NCI-H1417 treated with DMSO at 0.1 percent for 48 hours (cell line): ENCODE results near the gene SGIP1.
"Not testable (repeated sequence)": the region's sequence is repeated elsewhere in the genome, so short reads cannot be mapped to it uniquely, and the experiment has no call there.

Experiments used
- DNase-seq: peaks from one replicate; lab custom pipeline; 2025; lab: John Stamatoyannopoulos, UW

The SGIP1 gene

DNA sequence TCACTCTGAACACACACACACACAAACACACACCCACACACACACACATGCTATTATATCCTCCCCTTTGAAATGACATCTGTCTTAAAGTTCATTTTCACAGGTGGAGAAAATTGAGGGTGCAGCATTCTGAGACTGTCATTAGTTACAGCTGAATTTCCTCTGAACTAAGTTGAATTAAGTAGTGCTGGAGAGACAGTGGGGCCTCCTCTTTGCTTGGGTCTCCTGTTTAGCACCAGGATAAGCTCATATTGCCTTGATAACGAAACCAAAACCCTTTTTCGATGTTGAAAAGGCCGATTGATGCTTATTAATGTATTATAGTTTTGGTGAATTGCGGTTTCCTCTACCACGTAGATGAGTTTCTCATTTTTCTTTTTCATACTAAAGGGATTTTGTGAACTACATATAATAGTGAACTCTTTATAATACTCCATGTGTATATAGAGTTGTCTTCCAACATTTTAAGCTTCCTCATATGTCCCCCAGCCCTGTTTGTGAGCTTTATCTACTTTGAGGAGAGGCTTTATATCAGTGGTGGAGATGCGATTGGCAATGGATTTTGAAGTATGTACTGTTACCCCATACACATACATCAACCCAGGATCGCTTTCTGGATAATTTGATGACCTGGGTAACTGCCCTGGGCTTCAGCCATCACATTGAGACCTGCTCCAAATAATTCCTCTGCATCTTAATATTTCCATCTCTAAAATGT is 235.7 kb downstream of the SGIP1 start:
- DNase-seq: no peak

DNA sequence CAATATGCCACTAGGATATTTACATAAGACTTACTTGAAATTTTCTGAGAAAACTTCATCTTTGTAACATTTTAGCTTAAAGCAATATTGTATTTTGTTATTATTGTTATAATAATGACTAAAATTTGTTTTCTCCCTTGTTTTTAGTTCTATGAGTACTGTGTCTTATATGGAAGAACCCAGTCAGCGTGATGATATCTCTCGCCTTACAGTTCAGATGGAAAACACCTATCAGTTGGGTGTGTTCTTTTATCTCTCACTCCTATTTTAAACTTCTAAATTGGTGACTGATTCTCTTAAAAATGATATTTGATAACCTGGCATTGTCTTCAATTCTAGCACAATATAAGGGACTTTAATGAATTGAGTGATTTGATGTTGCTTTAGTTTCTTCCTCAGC is 236.3 kb downstream of the SGIP1 start:
- DNase-seq: no peak

DNA sequence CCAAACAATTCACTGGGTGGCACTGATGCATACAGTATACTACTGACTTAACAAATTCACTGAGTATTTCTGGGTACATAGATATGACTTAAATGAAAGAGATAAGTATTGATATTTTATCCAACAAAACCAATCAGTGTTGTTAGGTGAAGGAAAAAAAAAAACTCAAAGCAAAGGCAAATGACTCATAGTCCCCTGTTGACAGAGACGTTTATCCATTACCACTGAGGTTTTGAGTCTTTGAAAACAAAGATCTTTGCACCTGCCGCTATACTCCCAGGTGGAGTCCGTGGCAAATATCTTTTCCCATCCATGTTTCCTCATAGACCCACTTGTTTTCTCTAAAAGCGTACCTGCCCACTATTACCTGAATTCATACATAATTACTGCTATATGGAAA is 236.7 kb downstream of the SGIP1 start:
- DNase-seq: no peak

DNA sequence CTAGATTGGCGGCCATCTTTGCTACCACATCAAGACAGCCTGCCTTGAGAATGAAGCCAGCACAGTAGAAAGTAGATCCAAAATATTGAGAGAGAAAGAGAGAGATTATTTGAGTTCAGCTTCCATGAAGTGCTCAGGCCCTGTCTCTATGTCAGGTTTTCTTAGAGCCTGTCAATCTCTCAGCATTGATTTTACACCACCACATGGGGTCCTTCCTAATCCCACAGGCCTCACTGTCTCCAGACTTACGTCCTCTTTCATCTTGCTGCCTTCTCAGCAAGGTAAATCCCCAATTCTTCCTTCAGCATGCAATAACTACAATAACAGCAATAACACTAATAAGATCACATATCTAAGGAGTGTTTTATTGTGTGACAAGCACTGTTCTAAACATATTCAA is 239.3 kb downstream of the SGIP1 start:
- no peak for DNase-seq

DNA sequence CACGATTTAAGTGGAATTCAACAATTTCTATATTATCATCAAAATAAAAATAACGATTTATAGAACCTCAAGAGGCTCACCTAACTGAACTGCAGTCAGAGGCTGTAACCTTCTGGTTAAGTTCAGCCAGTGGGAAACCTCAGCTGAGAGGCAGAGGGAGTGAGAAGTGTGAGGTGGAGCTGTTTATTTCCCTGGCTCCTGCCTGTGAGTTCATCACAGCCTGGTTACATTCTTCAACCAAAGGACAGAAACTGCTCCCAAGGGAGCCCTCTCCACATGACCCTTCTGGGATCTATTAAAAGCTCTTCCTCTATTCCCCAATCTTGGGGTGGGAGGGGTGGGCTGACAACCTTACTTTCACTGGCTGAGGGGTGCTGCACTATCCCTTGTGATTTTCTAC is 240.5 kb downstream of the SGIP1 start:
- DNase-seq: no peak

DNA sequence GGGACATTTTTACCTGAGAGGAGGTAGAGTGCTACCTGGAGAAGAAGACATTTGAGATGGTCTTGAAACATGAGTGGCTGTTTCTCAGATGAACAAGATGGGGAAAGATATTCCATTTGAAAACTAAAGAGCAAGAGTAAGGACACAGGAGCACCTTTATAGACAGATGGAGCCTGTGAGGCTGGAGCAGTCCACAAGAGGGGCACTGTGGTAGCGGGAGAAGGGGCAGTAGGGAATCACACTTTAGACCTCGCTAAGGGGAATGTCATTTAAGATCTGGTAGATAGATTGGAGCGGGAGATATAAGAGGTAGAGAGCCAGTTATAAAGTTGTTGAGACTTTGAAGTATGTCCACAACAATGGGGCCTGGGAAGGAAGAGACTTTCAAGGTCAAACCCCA is 241.7 kb downstream of the SGIP1 start:
- DNase-seq: no peak

DNA sequence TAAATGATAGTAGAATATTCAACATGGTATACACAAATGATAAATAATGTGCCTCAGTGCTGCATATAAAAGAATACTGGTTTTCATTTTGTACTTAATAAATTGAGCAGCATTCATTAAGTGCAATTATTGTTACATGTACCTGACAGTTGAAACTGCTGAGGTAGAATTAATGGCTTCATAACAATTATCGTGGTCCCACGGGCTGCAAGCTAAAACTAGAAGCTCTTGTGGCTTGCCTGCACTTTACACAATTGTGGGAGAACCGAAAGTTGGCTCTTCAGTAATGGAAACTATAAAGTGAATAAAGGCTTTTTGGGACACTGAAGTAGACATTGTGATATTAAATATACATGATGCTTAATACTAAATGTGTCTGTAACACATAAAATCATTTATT is 243.9 kb downstream of the SGIP1 start:
- DNase-seq: peak; percentile 95

DNA sequence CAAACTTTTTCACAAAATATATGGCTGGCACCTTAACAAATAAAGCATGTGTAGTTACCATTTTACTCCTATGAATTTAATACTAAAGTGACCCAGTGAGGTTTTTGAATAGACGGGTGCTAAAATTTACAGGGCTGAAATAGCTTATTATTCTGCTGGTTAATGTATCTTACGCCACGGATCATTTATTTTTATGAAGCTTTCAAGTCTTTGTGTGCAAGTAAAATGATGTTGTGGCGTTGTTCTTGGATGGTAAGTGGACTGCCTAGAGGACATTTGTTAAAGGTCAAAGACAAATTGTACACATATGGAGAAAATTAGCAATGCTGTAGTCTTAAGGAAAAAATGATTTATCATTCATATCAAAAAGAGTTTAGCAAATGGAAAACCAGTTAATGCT is 244.3 kb downstream of the SGIP1 start:
- peak; percentile 95 for DNase-seq

DNA sequence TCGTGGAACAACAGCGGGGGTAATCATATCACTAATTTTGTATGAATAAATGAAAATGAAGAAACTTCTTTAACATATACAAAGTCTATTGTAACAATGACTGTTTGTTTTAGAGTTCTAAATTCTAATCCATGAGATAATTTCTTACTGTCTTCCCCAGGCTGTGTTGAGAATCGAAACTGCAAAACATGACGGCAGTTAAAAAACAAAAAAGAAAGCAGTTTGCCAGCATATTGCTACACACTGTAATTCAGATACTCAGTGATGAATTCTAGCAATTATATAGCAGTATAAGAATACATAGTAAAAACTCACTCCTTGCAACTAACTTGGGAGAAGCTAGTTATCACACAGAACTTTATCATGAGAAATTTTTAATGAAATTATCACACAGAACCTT is 245.0 kb downstream of the SGIP1 start:
- DNase-seq: no peak

DNA sequence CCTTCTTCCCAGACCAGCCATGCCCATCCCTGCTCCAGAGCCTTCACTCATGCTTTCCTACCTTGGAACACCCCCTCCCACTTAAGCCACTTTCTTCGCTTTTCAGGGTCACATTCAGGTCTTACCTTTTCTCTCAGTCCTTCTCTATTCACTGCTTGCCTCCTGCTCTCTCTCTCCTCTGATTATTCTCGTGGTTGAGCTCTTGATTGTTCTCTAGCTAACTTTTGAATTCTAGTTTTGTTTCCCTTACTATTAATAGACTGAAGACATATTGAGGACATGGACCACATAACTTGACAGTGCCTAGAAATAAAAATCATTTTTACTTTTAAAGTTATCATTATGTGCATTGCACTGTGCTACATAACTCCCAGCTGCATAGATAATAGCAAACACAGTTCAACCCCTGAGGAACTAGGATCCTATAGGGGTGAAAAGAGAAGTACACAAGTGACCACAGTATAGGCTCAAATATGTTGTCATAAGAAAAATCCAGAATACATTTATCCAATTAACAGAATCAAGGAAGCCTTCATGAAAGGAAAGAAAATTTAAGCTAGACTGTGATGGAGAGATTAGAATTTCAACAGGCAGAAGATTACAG is 245.6 kb downstream of the SGIP1 start:
- DNase-seq: no peak

DNA sequence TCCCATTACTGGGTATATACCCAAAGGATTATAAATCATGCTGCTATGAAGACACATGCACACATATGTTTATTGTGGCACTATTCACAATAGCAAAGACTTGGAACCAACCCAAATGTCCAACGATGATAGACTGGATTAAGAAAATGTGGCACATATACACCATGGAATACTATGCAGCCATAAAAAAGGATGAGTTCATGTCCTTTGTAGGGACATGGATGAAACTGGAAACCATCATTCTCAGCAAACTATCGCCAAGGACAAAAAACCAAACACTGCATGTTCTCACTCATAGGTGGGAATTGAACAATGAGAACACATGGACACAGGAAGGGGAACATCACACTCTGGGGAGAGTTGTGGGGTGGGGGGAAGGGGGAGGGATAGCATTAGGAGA is 251.8 kb downstream of the SGIP1 start:
- not testable (repeated sequence) for DNase-seq

DNA sequence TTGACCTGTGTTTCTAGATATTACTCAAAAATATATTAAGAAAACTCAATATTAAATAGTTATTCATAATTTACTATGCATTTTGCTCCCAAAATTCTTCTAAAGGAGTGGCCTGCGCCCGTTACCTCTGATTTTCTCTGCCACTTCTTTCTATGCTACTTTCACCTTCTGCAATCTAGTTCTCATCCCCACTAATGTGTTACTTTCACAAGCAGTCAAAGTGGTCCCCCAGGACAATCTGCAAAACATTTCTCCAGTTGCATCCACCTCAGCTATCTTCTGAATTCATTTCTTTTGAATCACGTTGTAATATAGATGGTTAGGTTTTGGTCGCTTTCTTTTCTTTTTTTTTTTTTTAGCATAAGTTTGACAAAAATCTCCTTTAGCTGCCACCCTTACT is 253.7 kb downstream of the SGIP1 start:
- DNase-seq: no peak

DNA sequence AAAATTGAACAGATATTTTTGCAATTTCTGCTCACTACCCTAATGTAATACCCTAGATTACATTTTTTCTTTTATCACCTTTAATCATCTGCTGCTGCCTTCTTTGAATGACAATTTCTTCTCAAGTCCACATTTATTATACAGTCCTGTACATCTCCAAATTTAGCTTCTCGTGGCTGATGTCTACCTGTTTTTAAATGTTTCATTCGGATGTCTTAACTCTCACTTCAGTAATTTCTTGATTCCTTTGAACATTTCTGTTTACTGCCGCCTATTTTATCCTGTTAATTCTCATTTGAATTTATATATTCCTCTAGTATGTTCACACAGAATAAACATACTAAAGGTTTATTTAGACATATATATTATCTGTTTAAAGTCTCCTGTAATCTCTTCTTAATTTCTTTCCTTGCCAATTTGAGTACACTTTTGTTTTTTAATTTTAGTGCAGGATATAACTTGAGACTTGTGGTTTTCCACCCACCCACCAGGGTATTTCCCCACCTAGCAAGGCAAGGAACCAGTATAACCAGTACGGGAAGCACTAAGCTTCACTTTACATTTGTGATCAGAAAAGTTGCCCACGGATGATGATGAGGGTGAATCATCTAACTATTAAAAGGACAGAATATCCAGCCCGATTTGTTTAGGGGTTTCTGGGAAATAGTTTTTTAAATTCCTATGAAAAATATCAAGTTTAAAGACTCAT is 254.4 kb downstream of the SGIP1 start:
- DNase-seq: no peak

DNA sequence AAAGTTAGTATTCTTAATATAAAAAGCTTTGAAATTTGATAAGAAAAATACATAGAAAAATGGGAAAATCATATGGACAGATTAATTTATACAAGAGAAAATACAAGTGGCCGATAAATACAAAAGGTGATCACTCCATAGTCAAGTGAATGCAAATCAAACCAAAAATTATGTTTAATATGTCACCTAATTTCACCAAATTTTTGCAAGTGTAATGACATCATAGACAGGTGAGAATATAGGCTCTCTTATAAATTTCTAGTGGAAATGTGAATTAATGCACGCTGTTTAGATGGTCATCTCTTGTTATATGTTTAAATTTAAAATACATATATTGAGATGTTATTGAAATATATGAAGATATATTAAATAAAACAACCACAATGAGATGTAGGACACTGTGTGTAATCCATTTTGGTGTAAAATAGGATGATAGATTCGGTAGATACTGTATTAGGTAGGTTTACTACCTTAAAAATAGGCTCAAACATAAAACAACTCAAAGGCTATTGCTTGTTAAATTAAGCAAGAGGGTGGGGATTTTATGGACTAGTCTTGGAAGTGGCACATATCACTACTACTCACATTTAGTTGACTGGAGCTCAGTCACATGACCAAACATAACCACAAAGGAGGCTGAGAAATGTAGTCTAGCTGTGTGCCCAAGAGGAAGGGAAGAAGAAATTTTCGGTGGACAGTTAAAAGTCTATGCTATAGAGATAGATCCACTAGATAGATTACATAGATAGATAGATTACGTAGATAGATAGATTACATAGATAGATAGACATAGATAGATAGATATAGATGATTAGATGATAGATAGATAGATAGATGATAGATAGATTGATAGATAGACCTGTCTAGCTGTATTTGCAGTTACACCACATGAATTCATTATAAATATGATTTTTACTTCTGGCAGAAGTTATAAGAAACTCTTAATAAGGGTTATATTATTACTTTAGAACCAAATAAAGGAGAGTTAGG is 258.0 kb downstream of the SGIP1 start:
- no peak for DNase-seq

DNA sequence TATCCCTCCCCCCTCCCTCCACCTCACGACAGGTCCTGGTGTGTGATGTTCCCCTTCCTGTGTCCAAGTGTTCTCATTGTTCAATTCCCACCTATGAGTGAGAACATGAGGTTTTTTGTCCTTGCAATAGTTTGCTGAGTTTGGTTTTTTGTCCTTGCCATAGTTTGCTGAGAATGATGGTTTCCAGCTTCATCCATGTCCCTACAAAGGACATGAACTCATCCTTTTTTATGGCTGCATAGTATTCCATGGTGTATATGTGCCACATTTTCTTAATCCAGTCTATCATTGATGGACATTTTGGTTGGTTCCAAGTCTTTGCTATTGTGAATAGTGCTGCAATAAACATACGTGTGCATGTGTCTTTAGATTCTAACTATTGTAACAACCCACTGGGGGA is 261.9 kb downstream of the SGIP1 start:
- not testable (repeated sequence) for DNase-seq
